SK-N-SH treated with all-trans-retinoic acid at 6 μM for 48 hours (cell line): ENCODE data around the gene TRIM17.

Source experiments
- ATAC-seq: fragments of 200-7000 bp; cut with Tn5 transposase; 3 replicates; pipeline ENCODE4 v1.9.1; 2020; ENCODE audit warnings: mild to moderate bottlenecking, moderate library complexity
- ARNTL ChIP-seq: fragments of 450-650 bp; formaldehyde crosslinking; IDR thresholded peaks from 2 replicates; pipeline ENCODE4 v1.5.0; 2020; ENCODE audit warnings: low read depth, mild to moderate bottlenecking, moderate library complexity, borderline replicate concordance
- BACH2 ChIP-seq: fragments of 250-450 bp; sonication (Bioruptor Pico); IDR thresholded peaks from 2 replicates; pipeline ENCODE4 v1.9.0; 2021; ENCODE audit warnings: mild to moderate bottlenecking, borderline replicate concordance
- CREB5 ChIP-seq: fragments of 250-450 bp; sonication (Bioruptor Pico); IDR thresholded peaks from 2 replicates; pipeline ENCODE4 v1.5.1; 2020; ENCODE audit warnings: low read depth, mild to moderate bottlenecking, moderate library complexity
- CSDC2 ChIP-seq: fragments of 250-450 bp; sonication (Bioruptor Pico); IDR thresholded peaks from 2 replicates; pipeline ENCODE4 v1.5.0; 2020; ENCODE audit warnings: mild to moderate bottlenecking, moderate library complexity
- GLIS3 ChIP-seq: fragments of 250-450 bp; sonication (Bioruptor Pico); IDR thresholded peaks from 2 replicates; pipeline ENCODE4 v1.5.0; 2020; ENCODE audit warnings: mild to moderate bottlenecking, moderate library complexity
- ISL1 ChIP-seq: fragments of 250-450 bp; sonication (Bioruptor Pico); IDR thresholded peaks from 2 replicates; pipeline ENCODE4 v2.1.2; 2022; ENCODE audit warnings: mild to moderate bottlenecking, moderate library complexity
- OSR1 ChIP-seq: fragments of 250-450 bp; sonication (Bioruptor Pico); IDR thresholded peaks from 2 replicates; pipeline ENCODE4 v1.8.0; 2022; ENCODE audit warnings: moderate library complexity, mild to moderate bottlenecking, inconsistent platforms
- PPARA ChIP-seq: fragments of 250-450 bp; sonication (Bioruptor Pico); IDR thresholded peaks from 2 replicates; pipeline ENCODE4 v1.5.0; 2020; ENCODE audit warnings: mild to moderate bottlenecking, borderline replicate concordance
- RARB ChIP-seq: fragments of 250-450 bp; sonication (Bioruptor Pico); IDR thresholded peaks from 2 replicates; pipeline ENCODE4 v1.8.0; 2021; ENCODE audit warnings: mild to moderate bottlenecking, moderate library complexity
- SNAI2 ChIP-seq: fragments of 250-450 bp; sonication (Bioruptor Pico); IDR thresholded peaks from 2 replicates; pipeline ENCODE4 v1.5.0; 2020; ENCODE audit warnings: mild to moderate bottlenecking, moderate library complexity
- TCF4 ChIP-seq: fragments of 250-450 bp; sonication (Bioruptor Pico); IDR thresholded peaks from 2 replicates; pipeline ENCODE4 v1.8.0; 2021; ENCODE audit warnings: mild to moderate bottlenecking, moderate library complexity, borderline replicate concordance
- ZC3H10 ChIP-seq: fragments of 250-450 bp; sonication (Bioruptor Pico); IDR thresholded peaks from 2 replicates; pipeline ENCODE4 v1.5.1; 2021; ENCODE audit warnings: mild to moderate bottlenecking, moderate library complexity
- ZFP3 ChIP-seq: fragments of 250-450 bp; sonication (Bioruptor Pico); IDR thresholded peaks from 2 replicates; pipeline ENCODE4 v1.5.0; 2020; ENCODE audit warnings: mild to moderate bottlenecking, moderate library complexity
- ZFP30 ChIP-seq: fragments of 450-650 bp; formaldehyde crosslinking; IDR thresholded peaks from 2 replicates; pipeline ENCODE4 v1.5.0; 2022; ENCODE audit warnings: mild to moderate bottlenecking, moderate library complexity
- ZNF565 ChIP-seq: fragments of 450-650 bp; formaldehyde crosslinking; conservative IDR thresholded peaks from 2 replicates; pipeline ENCODE4 v1.5.0; 2020; ENCODE audit warnings: low read depth, mild to moderate bottlenecking, moderate library complexity
- ZNF70 ChIP-seq: fragments of 450-650 bp; formaldehyde crosslinking; IDR thresholded peaks from 2 replicates; pipeline ENCODE4 v1.5.0; 2020; ENCODE audit warnings: mild to moderate bottlenecking, moderate library complexity
- ZNF8 ChIP-seq: fragments of 450-650 bp; formaldehyde crosslinking; IDR thresholded peaks from 2 replicates; pipeline ENCODE4 v1.5.0; 2020; ENCODE audit warnings: mild to moderate bottlenecking, moderate library complexity
- TF ChIP-seq, protein P1 (sequence below): fragments of 250-450 bp; sonication (Bioruptor Pico); IDR thresholded peaks from 2 replicates; pipeline ENCODE4 v1.5.1; 2021; ENCODE audit warnings: mild to moderate bottlenecking, moderate library complexity
- TF ChIP-seq, protein P2 (sequence below): fragments of 250-450 bp; sonication (Bioruptor Pico); IDR thresholded peaks from 2 replicates; pipeline ENCODE4 v1.8.0; 2021; ENCODE audit warnings: low read depth, mild to moderate bottlenecking, moderate library complexity, borderline replicate concordance
- TF ChIP-seq, protein P3 (sequence below): fragments of 250-450 bp; sonication (Bioruptor Pico); IDR thresholded peaks from 2 replicates; pipeline ENCODE4 v1.5.0; 2020; ENCODE audit warnings: mild to moderate bottlenecking, moderate library complexity

The TRIM17 gene

GRCh38 chr1:228394571-228395394 is 21.9 kb downstream of the TRIM17 start:
- TF ChIP-seq PPARA (CRISPR knock-in tag) (no peak), CSDC2 (CRISPR knock-in tag) (no peak), ZC3H10 (no peak), ARNTL (CRISPR knock-in tag) (no peak), ZNF8 (CRISPR knock-in tag) (no peak), CREB5 (CRISPR knock-in tag) (no peak), ISL1 (no peak), RARB (CRISPR knock-in tag) (no peak), ZFP3 (CRISPR knock-in tag) (no peak)
- TF ChIP-seq, protein P1, sequence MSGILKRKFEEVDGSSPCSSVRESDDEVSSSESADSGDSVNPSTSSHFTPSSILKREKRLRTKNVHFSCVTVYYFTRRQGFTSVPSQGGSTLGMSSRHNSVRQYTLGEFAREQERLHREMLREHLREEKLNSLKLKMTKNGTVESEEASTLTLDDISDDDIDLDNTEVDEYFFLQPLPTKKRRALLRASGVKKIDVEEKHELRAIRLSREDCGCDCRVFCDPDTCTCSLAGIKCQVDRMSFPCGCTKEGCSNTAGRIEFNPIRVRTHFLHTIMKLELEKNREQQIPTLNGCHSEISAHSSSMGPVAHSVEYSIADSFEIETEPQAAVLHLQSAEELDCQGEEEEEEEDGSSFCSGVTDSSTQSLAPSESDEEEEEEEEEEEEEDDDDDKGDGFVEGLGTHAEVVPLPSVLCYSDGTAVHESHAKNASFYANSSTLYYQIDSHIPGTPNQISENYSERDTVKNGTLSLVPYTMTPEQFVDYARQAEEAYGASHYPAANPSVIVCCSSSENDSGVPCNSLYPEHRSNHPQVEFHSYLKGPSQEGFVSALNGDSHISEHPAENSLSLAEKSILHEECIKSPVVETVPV, result no peak
- TF ChIP-seq, protein P2, sequence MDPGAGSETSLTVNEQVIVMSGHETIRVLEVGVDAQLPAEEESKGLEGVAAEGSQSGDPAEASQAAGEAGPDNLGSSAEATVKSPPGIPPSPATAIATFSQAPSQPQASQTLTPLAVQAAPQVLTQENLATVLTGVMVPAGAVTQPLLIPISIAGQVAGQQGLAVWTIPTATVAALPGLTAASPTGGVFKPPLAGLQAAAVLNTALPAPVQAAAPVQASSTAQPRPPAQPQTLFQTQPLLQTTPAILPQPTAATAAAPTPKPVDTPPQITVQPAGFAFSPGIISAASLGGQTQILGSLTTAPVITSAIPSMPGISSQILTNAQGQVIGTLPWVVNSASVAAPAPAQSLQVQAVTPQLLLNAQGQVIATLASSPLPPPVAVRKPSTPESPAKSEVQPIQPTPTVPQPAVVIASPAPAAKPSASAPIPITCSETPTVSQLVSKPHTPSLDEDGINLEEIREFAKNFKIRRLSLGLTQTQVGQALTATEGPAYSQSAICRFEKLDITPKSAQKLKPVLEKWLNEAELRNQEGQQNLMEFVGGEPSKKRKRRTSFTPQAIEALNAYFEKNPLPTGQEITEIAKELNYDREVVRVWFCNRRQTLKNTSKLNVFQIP (CRISPR knock-in tag), result no peak
- no peak for ATAC-seq

DNA sequence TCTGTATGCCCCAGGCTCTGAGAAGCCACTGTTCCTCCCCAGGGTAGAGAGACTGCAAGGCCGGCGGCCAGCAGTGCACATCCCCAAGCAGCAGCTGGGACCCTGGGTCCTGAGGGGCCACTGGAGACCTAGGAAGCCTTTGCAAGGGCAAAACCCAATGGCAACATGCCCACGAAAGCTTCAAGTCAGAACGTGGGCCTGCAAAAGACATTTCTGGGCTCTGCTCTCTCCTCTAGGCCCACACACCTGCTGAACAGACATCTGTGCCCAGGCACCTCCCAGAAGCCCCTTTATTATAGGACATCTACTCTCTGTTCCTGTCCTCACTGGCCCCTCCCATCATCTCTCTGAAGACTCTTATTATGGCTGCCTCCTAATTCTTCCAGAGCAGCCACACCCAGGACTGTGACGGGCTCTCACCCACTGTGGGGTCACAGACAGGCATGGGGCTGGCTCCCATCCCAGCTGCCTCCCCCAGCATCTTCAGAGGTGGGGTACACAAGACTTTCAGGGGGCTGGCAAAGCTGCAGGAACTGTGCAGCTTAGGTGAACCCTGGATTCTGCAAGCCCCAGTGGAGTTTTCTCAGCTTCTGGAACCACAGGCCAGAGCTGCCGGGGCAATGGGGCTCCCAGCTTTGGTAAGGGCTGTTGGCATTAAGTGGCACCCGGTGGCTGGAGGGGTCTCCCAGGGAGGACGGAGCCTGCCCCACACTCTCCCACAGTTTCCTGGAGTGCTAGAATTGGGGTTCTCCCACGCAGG is 22.7 kb downstream of the TRIM17 start:
- ATAC-seq, result peak; percentile 6
- TF ChIP-seq RARB (CRISPR knock-in tag), result no peak
- TF ChIP-seq ZNF70 (CRISPR knock-in tag), result no peak
- TF ChIP-seq TCF4 (CRISPR knock-in tag), result no peak
- TF ChIP-seq ZNF565, result no peak
- TF ChIP-seq CSDC2 (CRISPR knock-in tag), result no peak
- TF ChIP-seq SNAI2, result no peak
- no peak for TF ChIP-seq ZFP30
- TF ChIP-seq PPARA (CRISPR knock-in tag), result no peak
- TF ChIP-seq CREB5 (CRISPR knock-in tag), result no peak
- TF ChIP-seq BACH2, result no peak
- TF ChIP-seq, protein P3, sequence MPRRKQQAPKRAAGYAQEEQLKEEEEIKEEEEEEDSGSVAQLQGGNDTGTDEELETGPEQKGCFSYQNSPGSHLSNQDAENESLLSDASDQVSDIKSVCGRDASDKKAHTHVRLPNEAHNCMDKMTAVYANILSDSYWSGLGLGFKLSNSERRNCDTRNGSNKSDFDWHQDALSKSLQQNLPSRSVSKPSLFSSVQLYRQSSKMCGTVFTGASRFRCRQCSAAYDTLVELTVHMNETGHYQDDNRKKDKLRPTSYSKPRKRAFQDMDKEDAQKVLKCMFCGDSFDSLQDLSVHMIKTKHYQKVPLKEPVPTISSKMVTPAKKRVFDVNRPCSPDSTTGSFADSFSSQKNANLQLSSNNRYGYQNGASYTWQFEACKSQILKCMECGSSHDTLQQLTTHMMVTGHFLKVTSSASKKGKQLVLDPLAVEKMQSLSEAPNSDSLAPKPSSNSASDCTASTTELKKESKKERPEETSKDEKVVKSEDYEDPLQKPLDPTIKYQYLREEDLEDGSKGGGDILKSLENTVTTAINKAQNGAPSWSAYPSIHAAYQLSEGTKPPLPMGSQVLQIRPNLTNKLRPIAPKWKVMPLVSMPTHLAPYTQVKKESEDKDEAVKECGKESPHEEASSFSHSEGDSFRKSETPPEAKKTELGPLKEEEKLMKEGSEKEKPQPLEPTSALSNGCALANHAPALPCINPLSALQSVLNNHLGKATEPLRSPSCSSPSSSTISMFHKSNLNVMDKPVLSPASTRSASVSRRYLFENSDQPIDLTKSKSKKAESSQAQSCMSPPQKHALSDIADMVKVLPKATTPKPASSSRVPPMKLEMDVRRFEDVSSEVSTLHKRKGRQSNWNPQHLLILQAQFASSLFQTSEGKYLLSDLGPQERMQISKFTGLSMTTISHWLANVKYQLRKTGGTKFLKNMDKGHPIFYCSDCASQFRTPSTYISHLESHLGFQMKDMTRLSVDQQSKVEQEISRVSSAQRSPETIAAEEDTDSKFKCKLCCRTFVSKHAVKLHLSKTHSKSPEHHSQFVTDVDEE (CRISPR knock-in tag), result no peak
- no peak for TF ChIP-seq ARNTL (CRISPR knock-in tag)
- TF ChIP-seq OSR1 (CRISPR knock-in tag), result no peak
- TF ChIP-seq ISL1, result no peak

GRCh38 chr1:228393268-228393701 is 23.4 kb downstream of the TRIM17 start:
- peak; percentile 70 for ATAC-seq
- no peak for TF ChIP-seq ZFP30
- no peak for TF ChIP-seq ZNF8 (CRISPR knock-in tag)
- TF ChIP-seq, protein P3 (CRISPR knock-in tag), result no peak
- no peak for TF ChIP-seq TCF4 (CRISPR knock-in tag)
- TF ChIP-seq, protein P1, result no peak
- TF ChIP-seq ZFP3 (CRISPR knock-in tag), result no peak
- no peak for TF ChIP-seq ZNF565
- no peak for TF ChIP-seq CSDC2 (CRISPR knock-in tag)
- TF ChIP-seq CREB5 (CRISPR knock-in tag), result no peak
- TF ChIP-seq GLIS3, result no peak
- TF ChIP-seq ZNF70 (CRISPR knock-in tag), result no peak
- TF ChIP-seq SNAI2, result no peak
